Motor neuron (in vitro differentiated cells): ENCODE data around the gene ABCC12. TPM values are rescaled to one million over a fixed set of nuclear protein-coding genes. Genes with fewer than 3 reads are reported as not detected.

Experiments used
- ATAC-seq, 8 experiments: fragments of 200-7000 bp; cut with Tn5 transposase; replicated peaks in 6 of 8; 2 replicates each; pipeline ENCODE4 v1.8.0; 2021; ENCODE audit warnings: mild to moderate bottlenecking in 8 of 8, moderate library complexity in 8 of 8
- H3K27ac ChIP-seq, 2 donors: fragments of 250-450 bp; sonication (Bioruptor Pico); 2 replicates each; pipeline ENCODE4 v1.9.0; 2021; ENCODE audit warnings: antibody characterized with exemption in 2 of 2, mild to moderate bottlenecking in 2 of 2, moderate library complexity in 1 of 2
- H3K4me1 ChIP-seq, 2 donors: fragments of 250-450 bp; sonication (Bioruptor Pico); replicated peaks in 1 of 2; 2 replicates each; pipeline ENCODE4 v1.6.1; 2021; ENCODE audit warnings: antibody characterized with exemption in 2 of 2, mild to moderate bottlenecking in 2 of 2, moderate library complexity in 1 of 2
- H3K4me3 ChIP-seq, 5 donors: fragments of 250-450 bp; sonication (Bioruptor Pico); 2 replicates each; pipeline ENCODE4 v1.9.0; 2021; ENCODE audit warnings: antibody characterized with exemption in 5 of 5, mild to moderate bottlenecking in 5 of 5, moderate library complexity in 4 of 5
- WGBS, 10 experiments: fragments of 450-650 bp; shearing (Covaris generic); methylation state at CpG; one replicate each; pipeline ENCODE4 v1.0.0; 2022; 5-methylcytosine and 5-hydroxymethylcytosine counted together
- in situ Hi-C, 9 experiments: fragments of 400-800 bp; cut with MboI; loops; one replicate each; pipeline ENCODE4 v1.15.0; 2021; ENCODE audit warnings: low sequenced_read_pairs in 9 of 9, low pct_unique_long_range_greater_than_20kb in 2 of 9; ENCODE audit not compliant: unreplicated experiment in 9 of 9
- total RNA-seq, 8 experiments: library from RNA; unstranded; fragments of 300-600 nt; gene quantifications; 2 replicates each; pipeline versions ENCODE4 v1.2.3 to v1.2.4, GENCODE V29; 2022

The ABCC12 gene
- total RNA-seq, 8 experiments from 2014 or later: 0.05 to 0.56 (median 0.25) TPM; not detected in 2

DNA sequence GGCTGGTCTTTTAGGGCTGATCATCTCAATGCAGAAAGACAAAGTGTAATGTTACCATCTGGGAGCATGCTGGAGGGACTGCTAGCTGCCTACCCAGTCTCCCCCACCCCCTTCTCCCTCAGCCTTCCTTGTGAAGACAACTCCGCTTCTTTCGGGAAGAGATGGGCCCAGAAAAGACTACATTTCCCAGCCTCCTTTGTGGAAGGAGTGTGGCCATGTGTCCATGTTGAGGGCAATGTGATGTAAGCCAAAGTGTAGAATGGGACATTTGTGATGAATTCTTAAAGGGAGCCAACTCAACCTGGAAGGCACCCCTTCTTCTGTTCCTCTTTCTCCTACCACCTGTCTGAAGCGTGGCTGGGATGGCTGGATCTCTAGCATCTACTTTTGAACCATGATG lies 16.3 kb downstream of the ABCC12 start:
- 0 to 100% (median 96%) methylated on average over 1 to 3 of the region's 3 CpGs; no CpG with 5 or more reads in 5 of the 10 experiments for WGBS, 10 experiments
- Histone ChIP-seq H3K27ac (no peak overlapping the region), H3K4me3 (no peak overlapping the region), H3K4me1 (peaks cover 0 to 11% of the 10 kb centered on the region in 2 donors)
- ATAC-seq: no peak
- in situ Hi-C loops: no loop called here

DNA sequence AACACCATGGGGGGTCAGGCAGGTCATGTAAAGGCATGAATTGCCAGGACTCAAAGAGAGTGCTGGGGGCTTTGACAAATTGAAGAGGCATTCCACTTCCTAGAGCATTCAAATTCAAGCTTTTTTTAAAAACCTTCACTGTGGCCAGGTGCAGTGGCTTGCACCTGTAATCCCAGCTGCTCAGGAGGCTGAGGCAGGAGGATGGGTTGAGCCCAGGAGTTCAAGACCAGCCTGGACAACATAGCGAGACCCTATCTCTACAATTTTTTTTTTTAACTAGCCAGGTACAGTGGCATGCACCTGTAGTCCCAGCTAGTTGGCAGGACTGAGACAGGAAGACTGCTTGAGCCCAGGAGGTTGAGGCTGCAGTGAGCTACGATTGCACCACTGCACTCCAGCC lies 17.2 kb downstream of the ABCC12 start:
- Histone ChIP-seq H3K4me3 (no peak overlapping the region), H3K27ac (no peak overlapping the region), H3K4me1 (peaks cover 0 to 3% of the 10 kb centered on the region in 2 donors)
- in situ Hi-C loops: no loop called here
- WGBS, 10 experiments: 60 to 83% (median 80%) methylated on average over 1 to 2 of the region's 2 CpGs; no CpG with 5 or more reads in 4 of the 10 experiments
- ATAC-seq: no peak

DNA sequence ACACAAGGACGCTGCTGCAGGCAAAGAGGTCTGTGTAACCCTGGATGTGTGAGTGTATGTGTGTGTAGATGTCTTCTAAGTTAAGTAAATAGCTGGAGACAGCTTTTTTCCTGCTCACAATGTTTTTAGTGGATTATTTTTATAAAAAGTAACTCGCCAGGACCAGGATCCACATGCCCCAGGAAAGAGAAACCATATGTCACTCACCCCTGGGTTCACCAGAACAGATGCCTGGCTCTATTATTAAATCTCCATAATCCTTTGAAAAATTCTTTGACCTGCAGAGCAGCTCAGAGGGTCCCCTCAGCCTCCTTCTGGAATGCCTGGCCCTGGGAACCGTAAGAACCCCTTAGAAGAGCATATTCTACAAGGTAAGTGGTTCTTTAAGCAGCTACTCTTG lies 18.0 kb downstream of the ABCC12 start:
- no peak for ATAC-seq
- no peak overlapping the region for H3K4me3 ChIP-seq
- H3K27ac ChIP-seq: no peak overlapping the region
- in situ Hi-C loops: no loop called here
- WGBS, 10 experiments: 73 to 100% (median 85%) methylated on average over 1 to 3 of the region's 3 CpGs; no CpG with 5 or more reads in 4 of the 10 experiments
- H3K4me1 ChIP-seq: peaks cover 0 to 3% of the 10 kb centered on the region in 2 donors

DNA sequence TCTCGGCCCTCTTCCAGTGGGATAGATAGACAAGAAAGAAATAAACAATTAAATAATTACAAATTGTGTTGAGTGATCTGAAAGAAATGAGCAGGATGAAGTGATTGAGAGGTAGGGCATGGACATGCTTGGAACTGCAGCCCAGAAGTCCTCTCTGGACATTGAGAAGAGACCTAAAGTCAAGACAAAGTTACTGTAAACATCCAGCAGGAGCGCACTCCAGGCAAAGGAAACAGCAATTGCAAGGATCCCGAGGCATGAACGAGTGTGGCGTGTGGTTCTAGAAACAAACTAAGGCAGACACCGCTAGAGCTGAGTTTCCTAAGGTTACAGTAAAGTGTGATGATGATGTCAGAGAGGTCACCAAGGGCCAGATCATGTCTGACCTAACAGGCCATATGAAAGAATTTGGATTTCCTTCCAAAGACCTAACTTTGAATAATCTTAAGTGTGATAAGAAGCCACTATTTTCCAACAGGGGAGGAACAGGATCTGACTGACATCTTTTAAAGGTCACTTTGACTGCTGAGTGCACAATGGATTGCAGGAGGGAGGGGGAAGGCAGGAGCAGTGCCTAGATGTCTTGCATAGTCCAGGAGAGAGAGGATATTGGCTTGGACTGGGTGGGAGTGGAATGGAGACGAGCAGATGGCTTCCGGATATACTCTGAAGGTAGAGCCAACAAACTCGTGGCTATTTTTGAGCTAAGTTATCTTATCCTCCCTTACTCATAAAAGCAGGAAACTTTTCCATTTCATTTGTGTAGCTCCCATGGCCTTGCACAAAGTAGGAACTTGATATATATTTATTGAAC lies 19.0 kb downstream of the ABCC12 start:
- no peak overlapping the region for H3K4me3 ChIP-seq
- H3K27ac ChIP-seq: no peak overlapping the region
- in situ Hi-C loops: no loop called here
- H3K4me1 ChIP-seq: peaks cover 0 to 3% of the 10 kb centered on the region in 2 donors
- 44 to 100% (median 90%) methylated on average over 1 to 7 of the region's 9 CpGs for WGBS, 10 experiments
- peak in 1 of 8 experiments; percentile 65 for ATAC-seq

DNA sequence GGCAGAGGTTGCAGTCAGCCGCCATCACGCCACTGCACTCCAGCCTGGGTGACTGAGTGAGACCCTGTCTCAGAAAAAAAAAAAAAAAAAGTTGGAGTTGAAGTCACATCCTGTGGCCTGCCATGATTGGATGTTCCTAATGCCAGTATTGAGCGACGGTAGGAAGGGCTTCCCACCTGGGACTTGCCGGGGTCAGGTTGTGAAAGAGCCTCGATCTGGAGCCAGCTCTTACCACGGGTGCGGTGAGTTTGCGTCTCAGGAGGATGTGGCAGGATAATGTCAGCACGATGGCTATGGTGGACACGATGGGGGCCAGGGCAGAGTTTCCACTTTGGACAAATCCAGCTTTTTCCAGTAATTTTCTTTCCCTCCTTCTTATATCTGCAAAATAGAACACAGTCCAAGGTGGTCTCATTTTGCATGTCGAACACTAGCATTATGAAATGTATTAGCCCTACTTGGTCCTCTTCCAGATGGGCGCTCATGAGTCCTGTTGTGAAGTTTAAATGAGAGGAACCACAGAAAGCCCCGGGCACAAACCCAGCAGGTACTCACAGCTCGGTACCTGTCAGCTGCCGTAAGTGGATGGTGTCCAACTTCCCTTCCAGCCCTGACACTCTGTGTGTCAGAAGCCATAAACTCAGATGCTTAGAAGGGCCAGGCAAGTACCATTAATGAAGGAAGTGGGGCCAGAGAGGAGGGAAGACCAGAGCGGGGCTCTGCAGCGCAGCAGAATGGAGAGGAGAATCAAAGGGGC lies 22.2 kb downstream of the ABCC12 start:
- no peak for ATAC-seq
- 69 to 100% (median 84%) methylated on average over 1 to 9 of the region's 18 CpGs; no CpG with 5 or more reads in 2 of the 10 experiments for WGBS, 10 experiments
- in situ Hi-C loops: no loop called here

DNA sequence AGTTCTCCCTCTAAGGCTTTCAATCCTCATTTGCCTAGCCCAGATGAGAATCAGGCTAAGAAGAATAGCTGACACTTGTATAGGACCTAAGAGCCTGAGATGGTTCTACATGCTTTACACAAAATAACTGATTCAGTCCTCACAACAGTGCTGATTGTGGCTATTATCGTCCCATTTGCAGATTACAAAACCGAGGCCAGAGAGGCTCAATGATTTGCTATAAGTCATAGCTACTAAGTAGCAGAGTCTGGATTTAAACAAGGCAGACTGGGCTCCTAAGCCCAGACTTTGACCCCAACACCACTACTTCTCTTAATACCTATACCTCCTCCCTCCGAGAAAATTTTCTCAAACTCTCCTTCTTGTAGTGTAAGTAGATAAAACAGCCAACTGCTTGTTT lies 23.1 kb downstream of the ABCC12 start:
- no peak for ATAC-seq
- in situ Hi-C loops: no loop called here
- no peak overlapping the region for H3K4me3 ChIP-seq
- no peak overlapping the region for H3K27ac ChIP-seq
- 51 to 100% (median 85%) methylated on average over 2 to 3 of the region's 3 CpGs; no CpG with 5 or more reads in 2 of the 10 experiments for WGBS, 10 experiments
- peaks cover 0 to 3% of the 10 kb centered on the region in 2 donors for H3K4me1 ChIP-seq

More for the DNA sequence above, 22.2 kb downstream of the ABCC12 start:
- Histone ChIP-seq H3K27ac (no peak overlapping the region), H3K4me1 (peaks cover 0 to 3% of the 10 kb centered on the region in 2 donors), H3K4me3 (no peak overlapping the region)

DNA sequence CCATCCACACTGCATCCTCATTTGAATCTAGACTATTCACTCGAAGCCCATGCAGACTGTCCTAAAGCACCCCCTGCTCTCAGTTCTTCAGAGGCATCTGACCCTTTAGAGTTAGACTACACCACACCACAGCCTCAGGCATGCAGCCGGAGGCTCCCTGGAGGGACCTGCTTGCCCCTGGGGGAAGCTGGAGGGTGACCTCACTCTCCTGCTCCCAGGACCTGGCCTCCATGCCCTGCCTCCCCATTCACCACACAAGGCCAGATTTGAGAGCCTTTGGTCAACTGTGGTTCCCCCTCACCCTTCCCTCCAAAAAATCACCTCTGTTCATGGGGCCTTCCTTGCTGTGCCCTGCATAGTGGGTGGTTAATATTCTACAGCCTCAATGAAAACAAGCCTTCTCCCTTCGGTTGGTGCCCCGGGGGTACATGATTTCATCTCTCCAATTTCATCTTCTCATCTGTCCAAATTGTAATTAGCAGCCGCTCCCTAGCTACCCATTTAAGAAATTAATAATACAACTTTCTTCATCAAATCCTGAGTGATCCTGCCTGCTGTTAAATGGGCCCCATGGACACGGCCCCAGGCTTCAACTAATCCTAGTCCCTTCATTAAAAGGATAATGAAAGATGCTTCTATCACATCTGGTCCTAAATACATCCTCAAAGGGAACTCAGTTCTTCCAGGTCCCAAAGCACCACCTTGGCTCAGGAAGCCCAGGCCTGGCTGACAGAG lies 24.4 kb downstream of the ABCC12 start:
- in situ Hi-C loops: no loop called here
- Histone ChIP-seq H3K4me3 (no peak overlapping the region), H3K27ac (no peak overlapping the region), H3K4me1 (peaks cover 5 to 10% of the 10 kb centered on the region in 2 donors)
- ATAC-seq: no peak
- 60 to 100% (median 82%) methylated on average over 1 to 5 of the region's 6 CpGs; no CpG with 5 or more reads in 3 of the 10 experiments for WGBS, 10 experiments

DNA sequence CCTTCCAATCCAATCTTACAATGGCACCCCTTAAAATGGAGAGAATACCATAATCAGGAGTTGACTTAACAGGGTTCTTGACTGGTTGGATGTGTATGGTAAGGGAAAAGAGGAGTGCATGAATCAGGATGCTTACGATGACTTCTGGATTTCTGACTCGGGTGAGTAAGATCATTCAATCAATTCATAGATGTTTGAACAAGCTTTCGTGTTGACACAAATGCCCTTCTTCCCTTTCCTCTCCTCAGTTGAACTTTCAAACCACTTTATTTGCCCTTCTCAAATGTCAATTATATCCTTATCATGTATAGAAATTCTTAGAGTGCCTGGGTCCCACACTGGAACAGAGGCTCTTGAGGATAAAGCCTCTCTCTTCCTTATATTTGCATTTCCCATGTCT lies 25.9 kb downstream of the ABCC12 start:
- no peak overlapping the region for H3K27ac ChIP-seq
- peaks cover 5 to 17% of the 10 kb centered on the region in 2 donors for H3K4me1 ChIP-seq
- ATAC-seq: no peak
- in situ Hi-C loops: no loop called here
- no peak overlapping the region for H3K4me3 ChIP-seq
- 40 to 100% (median 83%) methylated on average over 1 to 3 of the region's 3 CpGs; no CpG with 5 or more reads in 1 of the 10 experiments for WGBS, 10 experiments

DNA sequence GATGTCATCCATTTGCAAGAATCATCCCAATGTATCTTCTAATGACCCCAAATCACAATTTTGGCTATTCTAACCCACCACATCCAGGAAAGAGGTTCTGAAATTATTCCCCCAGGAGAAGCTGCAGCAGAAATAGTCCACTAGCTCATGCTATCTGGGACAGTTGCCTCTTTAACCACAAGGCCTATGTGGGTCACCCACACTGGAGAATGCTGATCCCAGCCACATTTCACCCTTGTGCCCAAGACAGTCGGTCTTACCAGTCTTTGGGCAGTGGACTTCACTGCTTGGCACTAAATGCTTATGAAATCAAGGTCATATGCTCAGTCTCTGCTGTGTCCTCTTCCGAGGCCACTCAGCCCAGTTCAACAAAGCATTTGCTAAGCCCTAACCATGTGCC lies 27.0 kb downstream of the ABCC12 start:
- in situ Hi-C loops: no loop called here
- 40 to 88% (median 72%) methylated on average over 1 to 2 of the region's 2 CpGs; no CpG with 5 or more reads in 6 of the 10 experiments for WGBS, 10 experiments
- Histone ChIP-seq H3K27ac (no peak overlapping the region), H3K4me1 (peaks cover 5 to 18% of the 10 kb centered on the region in 2 donors), H3K4me3 (no peak overlapping the region)
- ATAC-seq: no peak

DNA sequence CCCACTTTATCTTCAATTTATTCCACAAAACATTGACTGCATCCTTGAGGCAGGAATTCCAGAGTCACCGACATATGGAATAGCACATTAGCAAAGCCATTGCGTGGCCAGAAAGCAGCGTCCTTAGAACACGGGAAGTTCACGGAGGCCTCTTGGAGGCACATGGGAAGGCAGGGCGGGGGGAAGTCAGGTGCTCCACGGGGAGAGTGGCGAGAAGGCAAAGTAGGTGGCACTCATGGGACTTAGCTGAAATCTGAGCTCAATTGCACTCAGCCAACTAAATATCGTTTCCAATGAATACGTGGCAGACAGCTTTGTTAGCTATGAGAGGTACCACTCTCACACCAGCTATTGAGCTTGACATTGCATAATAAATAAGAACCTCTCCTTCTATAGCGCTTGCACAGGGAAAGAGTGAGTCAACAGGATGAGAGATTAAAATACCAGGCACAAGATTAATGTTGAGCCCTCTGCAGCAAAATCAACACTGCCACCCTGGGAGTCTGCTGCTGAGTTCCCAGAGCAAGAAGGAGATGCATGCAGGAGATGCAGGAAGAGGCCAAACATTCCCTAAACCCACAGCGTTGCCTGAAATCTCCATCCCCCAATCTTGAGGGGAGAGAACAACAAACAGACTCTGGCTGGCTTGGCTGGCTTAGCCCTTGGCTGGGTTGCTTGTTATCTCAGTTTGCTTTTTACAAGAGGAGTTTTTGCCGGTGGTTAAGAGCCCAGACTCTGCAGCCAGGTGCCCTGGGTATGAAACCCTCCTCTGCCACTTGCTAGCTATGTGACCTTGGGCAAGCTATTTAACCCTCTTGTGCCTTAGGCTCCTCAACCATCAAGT lies 28.8 kb downstream of the ABCC12 start:
- peak; percentile 11 to 84 (median 72) for ATAC-seq
- in situ Hi-C loops: no loop called here
- Histone ChIP-seq H3K4me3 (no peak overlapping the region), H3K27ac (no peak overlapping the region), H3K4me1 (peaks cover 5 to 29% of the 10 kb centered on the region in 2 donors)
- WGBS, 10 experiments: 0 to 100% (median 89%) methylated on average over 1 to 6 of the region's 13 CpGs; no CpG with 5 or more reads in 4 of the 10 experiments

DNA sequence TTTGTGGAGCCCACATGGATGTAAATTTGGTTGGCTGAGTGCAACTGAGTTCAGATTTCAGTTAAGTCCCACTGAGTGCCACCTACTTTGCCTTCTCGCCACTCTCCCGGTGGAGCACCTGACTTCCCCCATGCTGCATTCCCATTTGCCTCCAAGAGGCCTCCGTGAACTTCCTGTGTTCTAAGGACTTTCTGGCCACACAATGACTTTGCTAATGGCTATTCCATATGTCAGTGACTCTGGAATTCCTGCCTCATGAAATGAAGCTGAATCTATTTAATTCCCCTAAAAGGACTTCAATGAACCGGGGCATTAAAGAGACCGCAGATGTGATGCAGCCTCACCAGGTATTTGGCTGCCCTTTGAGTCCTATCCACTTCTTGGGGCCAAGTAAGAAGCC lies 29.9 kb downstream of the ABCC12 start:
- 83 to 100% (median 95%) methylated on average over 2 to 4 of the region's 5 CpGs; no CpG with 5 or more reads in 2 of the 10 experiments for WGBS, 10 experiments
- in situ Hi-C loops: no loop called here
- no peak for ATAC-seq
- H3K4me3 ChIP-seq: no peak overlapping the region
- no peak overlapping the region for H3K27ac ChIP-seq
- H3K4me1 ChIP-seq: peaks cover 5 to 29% of the 10 kb centered on the region in 2 donors

DNA sequence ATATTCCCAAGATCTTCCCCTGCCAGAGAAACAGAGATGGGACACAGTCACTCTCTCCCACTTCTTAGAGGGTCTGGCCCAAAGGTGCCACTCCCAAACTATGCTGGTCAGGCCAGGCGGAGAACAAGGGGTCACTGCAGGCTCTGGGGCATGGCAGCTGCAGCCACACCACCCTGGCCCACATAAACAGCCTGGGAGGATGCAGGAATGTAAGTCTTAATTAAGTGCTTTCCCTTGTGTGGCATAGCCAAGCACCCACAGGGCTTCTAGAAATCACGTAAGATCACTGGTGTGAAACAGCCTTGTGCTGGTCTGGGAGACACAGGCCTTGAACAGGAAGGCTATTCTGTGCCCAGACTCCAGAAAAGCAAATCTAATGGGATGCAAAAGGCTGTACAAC lies 31.5 kb downstream of the ABCC12 start:
- in situ Hi-C loops: no loop called here
- Histone ChIP-seq H3K27ac (no peak overlapping the region), H3K4me3 (no peak overlapping the region), H3K4me1 (peaks cover 5 to 29% of the 10 kb centered on the region in 2 donors)
- no peak for ATAC-seq
- WGBS, 10 experiments: 60 to 100% (median 100%) methylated on average over 1 to 2 of the region's 2 CpGs; no CpG with 5 or more reads in 5 of the 10 experiments
